ENCODE results near the gene SLC6A6. TPM values are rescaled to one million over a fixed set of nuclear protein-coding genes. Genes with fewer than 3 reads are reported as not detected.
A peak's percentile ranks its signal among the peaks of the same experiment; 100 is the strongest.

Gene SLC6A6
- total and polyA plus RNA-seq, 7 donors: 10.3 to 104 (median 36.2) TPM

GRCh38 chr3:14418296-14419250, 16.2 kb downstream of the SLC6A6 start:
- Histone ChIP-seq H3K4me1 (peaks cover 8% of the 10 kb centered on the region), H3K4me3 (no peak overlapping the region), H3K9me3 (no peaks in the 10 kb centered on the region), H3K36me3 (ENCODE audit: insufficient read depth in 1 of 2, low read depth in 1 of 2) (peaks cover 0 to 26% of the 10 kb centered on the region in 2 donors), H3K27ac (no peak overlapping the region), H3K27me3 (ENCODE audit: insufficient read depth in 3 of 3, low read length in 2 of 3) (no peaks in the 10 kb centered on the region)
- TF ChIP-seq CTCF (IDR thresholded peaks at IDR 0.05): no peak
- DNase-seq (no peak), ATAC-seq (no peak)
- intact Hi-C loops (cut with DNase I): no loop called here
- 81 to 86% (median 86%) methylated on average over 17 of the region's 17 CpGs for WGBS, 3 donors

DNA sequence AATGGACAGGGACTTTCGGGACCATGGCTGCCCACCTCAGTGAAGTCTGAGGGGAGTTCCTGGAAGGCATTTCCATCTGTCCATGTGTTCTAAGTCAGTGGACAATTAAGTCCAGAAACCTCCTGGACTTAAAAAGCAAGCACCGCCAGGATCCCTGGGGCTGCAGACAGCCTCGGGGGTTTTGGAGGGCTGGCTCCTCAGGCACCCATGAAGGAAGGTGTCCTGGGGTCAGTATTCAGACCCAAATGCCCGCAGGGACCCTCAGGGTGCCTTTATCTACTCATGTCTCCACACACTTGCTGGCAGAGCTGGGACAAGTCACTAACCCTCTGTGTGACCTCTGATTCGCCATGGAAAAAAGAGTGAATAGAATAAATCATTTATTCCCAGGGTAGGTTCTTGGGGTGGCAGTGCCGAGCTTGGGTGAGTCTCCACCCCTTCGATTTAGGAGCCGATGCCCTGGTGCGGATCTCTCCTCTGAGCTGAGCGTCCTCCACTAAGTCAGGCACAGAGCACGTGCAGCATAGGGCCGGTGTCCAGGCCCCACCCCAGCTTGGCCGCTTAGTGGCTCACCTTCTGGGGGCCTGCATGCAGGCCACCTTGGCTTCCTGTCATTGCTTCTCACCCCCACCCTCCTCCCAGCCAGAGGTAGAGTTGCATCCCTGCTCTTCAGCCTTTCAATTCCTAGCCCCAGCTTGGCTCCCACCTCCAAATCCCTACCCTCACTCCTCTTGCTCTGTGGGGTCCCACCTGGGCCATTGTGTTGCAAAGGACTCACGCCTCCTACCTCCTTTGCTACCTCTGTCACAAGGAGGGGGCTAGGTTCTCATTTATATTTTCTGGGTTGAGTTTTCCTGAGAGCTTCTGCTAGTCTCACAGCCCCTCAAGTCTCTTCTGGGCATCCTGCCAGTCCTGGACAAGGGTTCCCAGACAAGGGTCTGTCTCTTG, 19.9 kb downstream of the SLC6A6 start:
- no peak for TF ChIP-seq CTCF (IDR thresholded peaks at IDR 0.05)
- Histone ChIP-seq H3K27me3 (ENCODE audit: insufficient read depth in 3 of 3, low read length in 2 of 3) (no peaks in the 10 kb centered on the region), H3K36me3 (ENCODE audit: insufficient read depth in 1 of 2, low read depth in 1 of 2) (peaks cover 0 to 14% of the 10 kb centered on the region in 2 donors), H3K4me3 (no peak overlapping the region), H3K27ac (no peak overlapping the region), H3K4me1 (peaks cover 37% of the 10 kb centered on the region), H3K9me3 (no peaks in the 10 kb centered on the region)
- DNase-seq (no peak), ATAC-seq (no peak)
- intact Hi-C loops (cut with DNase I): no loop called here
- 87 to 92% (median 91%) methylated on average over 14 of the region's 14 CpGs for WGBS, 3 donors

GRCh38 chr3:14423197-14423743, 20.9 kb downstream of the SLC6A6 start:
- ATAC-seq (peak in 1 of 4 donors; percentile 8), DNase-seq (no peak)
- H3K27me3 ChIP-seq (ENCODE audit: insufficient read depth in 3 of 3, low read length in 2 of 3): no peaks in the 10 kb centered on the region
- intact Hi-C loops (cut with DNase I): no loop called here
- TF ChIP-seq CTCF (IDR thresholded peaks at IDR 0.05): no peak
- no peaks in the 10 kb centered on the region for H3K9me3 ChIP-seq
- no peak overlapping the region for H3K4me3 ChIP-seq
- H3K4me1 ChIP-seq: peaks cover 44% of the 10 kb centered on the region
- WGBS, 3 donors: 65 to 82% (median 73%) methylated on average over 2 of the region's 2 CpGs
- H3K36me3 ChIP-seq (ENCODE audit: insufficient read depth in 1 of 2, low read depth in 1 of 2): peaks cover 0 to 4% of the 10 kb centered on the region in 2 donors
- peak overlapping the region; percentile 75 for H3K27ac ChIP-seq

GRCh38 chr3:14423963-14424362, 21.6 kb downstream of the SLC6A6 start:
- Histone ChIP-seq H3K36me3 (ENCODE audit: insufficient read depth in 1 of 2, low read depth in 1 of 2) (no peaks in the 10 kb centered on the region), H3K27me3 (ENCODE audit: insufficient read depth in 3 of 3, low read length in 2 of 3) (no peaks in the 10 kb centered on the region), H3K4me1 (peaks cover 51% of the 10 kb centered on the region), H3K27ac (peak overlapping the region; percentile 75), H3K4me3 (no peak overlapping the region), H3K9me3 (no peaks in the 10 kb centered on the region)
- DNase-seq (no peak), ATAC-seq (no peak)
- intact Hi-C loops (cut with DNase I): no loop called here
- TF ChIP-seq CTCF (IDR thresholded peaks at IDR 0.05): no peak
- WGBS, 3 donors: 33 to 83% (median 38%) methylated on average over 3 of the region's 3 CpGs
